Endothelial cell (in vitro differentiated cells): ENCODE results near the gene UBB. TPM values are rescaled to one million over a fixed set of nuclear protein-coding genes. Genes with fewer than 3 reads are reported as not detected.

ENCODE experiments used
- DNase-seq: peaks from one replicate; pipeline ENCODE4 v3.0.0; 2021; ENCODE audit warnings: low spot score
- H3K27ac Mint-ChIP-seq: one replicate; pipeline ENCODE4 v1.8.0; 2021; ENCODE audit warnings: mixed read lengths, inconsistent platforms; ENCODE audit not compliant: unreplicated experiment
- H3K27me3 Mint-ChIP-seq: one replicate; pipeline ENCODE4 v1.8.0; 2021; ENCODE audit warnings: mild to moderate bottlenecking, moderate library complexity, mixed read lengths, inconsistent platforms; ENCODE audit not compliant: unreplicated experiment
- H3K36me3 Mint-ChIP-seq: one replicate; pipeline ENCODE4 v1.8.0; 2021; ENCODE audit warnings: mild to moderate bottlenecking, low read depth, mixed read lengths, inconsistent platforms; ENCODE audit not compliant: unreplicated experiment
- H3K4me1 Mint-ChIP-seq: one replicate; pipeline ENCODE4 v1.8.0; 2021; ENCODE audit warnings: mild to moderate bottlenecking, mixed read lengths, inconsistent platforms; ENCODE audit not compliant: unreplicated experiment
- H3K4me3 Mint-ChIP-seq: one replicate; pipeline ENCODE4 v1.8.0; 2021; ENCODE audit warnings: mild to moderate bottlenecking, mixed read lengths, inconsistent platforms; ENCODE audit not compliant: unreplicated experiment
- H3K9me3 Mint-ChIP-seq: one replicate; pipeline ENCODE4 v1.8.0; 2021; ENCODE audit warnings: mixed read lengths, inconsistent platforms; ENCODE audit not compliant: unreplicated experiment
- CTCF ChIP-seq: fragments of 200-600 bp; sonication (generic); IDR thresholded peaks from one replicate; pipeline ENCODE4 v1.5.0; 2021; ENCODE audit warnings: antibody characterized with exemption; ENCODE audit not compliant: unreplicated experiment
- total RNA-seq: library from RNA; stranded (reverse); fragmentation: NEBNext Ultra II Directional; extraction: Animal tissue kit (Norgen Biotek cat#: 25700); gene quantifications from one replicate; pipeline ENCODE4 v1.2.1, GENCODE V29; 2021; ENCODE audit not compliant: unreplicated experiment

Gene UBB
- total RNA-seq, 1 donor from 2014 or later, result 2,050 TPM

GRCh38 chr17:16415031-16415924 is 34.4 kb downstream of the UBB start, which contains the start of gene TRPV2:
TRPV2 (plus strand) TSS chr17:16415571; CDS start chr17:16417669, 2,098 bp downstream.
- no peak within 1 kb of the TSS for H3K4me3 Mint-ChIP-seq
- TF ChIP-seq CTCF, result no peak
- H3K36me3 Mint-ChIP-seq, result no peaks in the 10 kb centered on the region
- H3K4me1 Mint-ChIP-seq, result peaks cover 12% of the 10 kb centered on the region
- H3K27me3 Mint-ChIP-seq, result peaks cover 6% of the 10 kb centered on the region
- H3K9me3 Mint-ChIP-seq, result no peaks in the 10 kb centered on the region
- no peak within 1 kb of the TSS for H3K27ac Mint-ChIP-seq
- no peak for DNase-seq

- Mint-ChIP-seq H3K4me1 (peaks cover 12% of the 10 kb centered on the region), H3K36me3 (no peaks in the 10 kb centered on the region), H3K9me3 (no peaks in the 10 kb centered on the region), H3K27me3 (peaks cover 6% of the 10 kb centered on the region), H3K27ac (no peak overlapping the region), H3K4me3 (no peak overlapping the region)
- no peak for TF ChIP-seq CTCF
- DNase-seq, result no peak
These were observed 36.5 kb downstream of the UBB start for GRCh38 chr17:16417399-16417798.

- peak overlapping the region; percentile 67 for H3K27ac Mint-ChIP-seq
- no peaks in the 10 kb centered on the region for H3K9me3 Mint-ChIP-seq
- no peaks in the 10 kb centered on the region for H3K36me3 Mint-ChIP-seq
- peaks cover 4% of the 10 kb centered on the region for H3K27me3 Mint-ChIP-seq
- H3K4me3 Mint-ChIP-seq, result no peak overlapping the region
- H3K4me1 Mint-ChIP-seq, result peaks cover 12% of the 10 kb centered on the region
- TF ChIP-seq CTCF, result no peak
- DNase-seq, result peak; percentile 38
These were observed 37.2 kb downstream of the UBB start for GRCh38 chr17:16417896-16418684.

GRCh38 chr17:16418685-16419068 is 37.8 kb downstream of the UBB start:
- Mint-ChIP-seq H3K36me3 (no peaks in the 10 kb centered on the region), H3K27ac (no peak overlapping the region), H3K27me3 (peaks cover 4% of the 10 kb centered on the region), H3K9me3 (no peaks in the 10 kb centered on the region), H3K4me1 (peaks cover 12% of the 10 kb centered on the region), H3K4me3 (no peak overlapping the region)
- no peak for DNase-seq
- no peak for TF ChIP-seq CTCF
